Hepatocyte (in vitro differentiated cells): ENCODE results near the gene HPF1.

Experiments used
- CTCF ChIP-seq: fragments of 200-600 bp; sonication (generic); IDR thresholded peaks from 2 replicates; pipeline ENCODE4 v1.5.1; 2016; ENCODE audit warnings: antibody characterized with exemption, mild to moderate bottlenecking; ENCODE audit not compliant: poor library complexity
- EZH2 ChIP-seq: fragments of 200-600 bp; sonication (generic); IDR thresholded peaks from 2 replicates; pipeline ENCODE4 v1.6.1; 2016; ENCODE audit warnings: antibody characterized with exemption, mild to moderate bottlenecking, borderline replicate concordance
- EZH2phosphoT487 ChIP-seq: fragments of 200-600 bp; sonication (generic); IDR thresholded peaks from one replicate; pipeline ENCODE4 v1.6.1; 2018; ENCODE audit warnings: antibody characterized with exemption, mild to moderate bottlenecking, low read depth, moderate library complexity; ENCODE audit not compliant: unreplicated experiment, severe bottlenecking

GRCh38 chr4:169744601-169745000 is 13.1 kb downstream of the HPF1 start:
- no peak for TF ChIP-seq CTCF
- no peak for TF ChIP-seq EZH2phosphoT487
- TF ChIP-seq EZH2, result no peak
